ENCODE data around the gene PLEKHB2. TPM values are rescaled to one million over a fixed set of nuclear protein-coding genes. Genes with fewer than 3 reads are reported as not detected.

PLEKHB2 gene
- total and polyA plus RNA-seq, 2 experiments from 2014 or later = 39.8 to 99.2 TPM

GRCh38 chr2:131077182-131077846 is 27.8 kb upstream of the PLEKHB2 start (continued):
- TF ChIP-seq ZNF462 (CRISPR knock-in tag; IDR thresholded peaks at IDR 0.05) (no peak), CTCF (conservative IDR thresholded peaks at IDR 0.05; ENCODE audit: low read depth in 2 of 2) (no peak), ETS1 (IDR thresholded peaks at IDR 0.05) (no peak), STAT1 (IDR thresholded peaks at IDR 0.05; ENCODE audit: unreplicated experiment) (no peak), REST (IDR thresholded peaks at IDR 0.05; ENCODE audit: unreplicated experiment) (no peak), ZNF114 (CRISPR knock-in tag; IDR thresholded peaks at IDR 0.05) (no peak), CREB1 (CRISPR knock-in tag; IDR thresholded peaks at IDR 0.05; ENCODE audit: low read depth) (no peak), EZH2 (IDR thresholded peaks at IDR 0.05; ENCODE audit: low read depth, unreplicated experiment) (no peak), ZNF331 (CRISPR knock-in tag; IDR thresholded peaks at IDR 0.05; ENCODE audit: low read depth) (no peak)

Data from GM23338 (cell line).